PFSK-1 (cell line): ENCODE results near the gene ATP8B1.

ENCODE experiments used
- FOXP2 ChIP-seq: optimal IDR thresholded peaks from 2 replicates; pipeline ENCODE3; 2011; ENCODE audit warnings: borderline replicate concordance, control low read depth, inconsistent platforms; ENCODE audit not compliant: insufficient read depth; ENCODE audit errors: extremely low read length, extremely low read depth
- POLR2AphosphoS5 ChIP-seq: IDR thresholded peaks from 2 replicates; pipeline ENCODE4 v1.6.1; 2012; ENCODE audit warnings: low read depth, mild to moderate bottlenecking, control low read depth, low read length, moderate library complexity
- SIN3A ChIP-seq: IDR thresholded peaks from 2 replicates; pipeline ENCODE4 v1.6.1; 2012; ENCODE audit warnings: mild to moderate bottlenecking, low read length, moderate library complexity, borderline replicate concordance; ENCODE audit not compliant: insufficient read depth
- TAF1 ChIP-seq: IDR thresholded peaks from 2 replicates; pipeline ENCODE4 v1.6.1; 2012; ENCODE audit warnings: low read length, control low read depth, borderline replicate concordance; ENCODE audit not compliant: insufficient read depth
- TF ChIP-seq, protein P1 (sequence below), 2 experiments: IDR thresholded peaks; 2 replicates each; pipeline versions ENCODE4 v1.6.1 to v1.8.0; 2011 to 2012; ENCODE audit warnings: low read depth in 2 of 2, low read length in 2 of 2, control low read depth in 1 of 2, inconsistent platforms in 1 of 2, mild to moderate bottlenecking in 1 of 2, moderate library complexity in 1 of 2; ENCODE audit not compliant: insufficient read depth in 1 of 2

The ATP8B1 gene

DNA sequence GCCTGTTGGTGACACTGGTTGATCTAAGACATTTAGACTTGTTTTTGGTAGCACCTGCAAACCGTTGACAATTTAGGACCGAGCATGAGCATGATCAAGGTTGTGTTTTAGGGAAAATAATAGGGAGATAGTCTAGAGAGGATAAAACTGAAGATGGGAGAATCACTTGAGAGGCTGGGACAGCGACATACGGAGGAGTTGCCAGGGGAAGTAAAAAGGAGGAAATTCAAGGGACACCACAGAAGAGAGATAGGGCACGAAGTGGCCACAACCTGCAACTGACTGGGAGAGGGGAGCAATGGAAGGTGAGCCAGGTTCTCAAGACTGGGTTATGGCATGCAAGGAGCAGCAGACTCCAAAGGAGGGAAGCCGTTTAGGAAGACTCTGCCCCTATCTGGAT, 1.4 kb upstream of the ATP8B1 start:
- TF ChIP-seq TAF1: no peak
- no peak for TF ChIP-seq SIN3A
- TF ChIP-seq FOXP2: no peak
- TF ChIP-seq, protein P1, sequence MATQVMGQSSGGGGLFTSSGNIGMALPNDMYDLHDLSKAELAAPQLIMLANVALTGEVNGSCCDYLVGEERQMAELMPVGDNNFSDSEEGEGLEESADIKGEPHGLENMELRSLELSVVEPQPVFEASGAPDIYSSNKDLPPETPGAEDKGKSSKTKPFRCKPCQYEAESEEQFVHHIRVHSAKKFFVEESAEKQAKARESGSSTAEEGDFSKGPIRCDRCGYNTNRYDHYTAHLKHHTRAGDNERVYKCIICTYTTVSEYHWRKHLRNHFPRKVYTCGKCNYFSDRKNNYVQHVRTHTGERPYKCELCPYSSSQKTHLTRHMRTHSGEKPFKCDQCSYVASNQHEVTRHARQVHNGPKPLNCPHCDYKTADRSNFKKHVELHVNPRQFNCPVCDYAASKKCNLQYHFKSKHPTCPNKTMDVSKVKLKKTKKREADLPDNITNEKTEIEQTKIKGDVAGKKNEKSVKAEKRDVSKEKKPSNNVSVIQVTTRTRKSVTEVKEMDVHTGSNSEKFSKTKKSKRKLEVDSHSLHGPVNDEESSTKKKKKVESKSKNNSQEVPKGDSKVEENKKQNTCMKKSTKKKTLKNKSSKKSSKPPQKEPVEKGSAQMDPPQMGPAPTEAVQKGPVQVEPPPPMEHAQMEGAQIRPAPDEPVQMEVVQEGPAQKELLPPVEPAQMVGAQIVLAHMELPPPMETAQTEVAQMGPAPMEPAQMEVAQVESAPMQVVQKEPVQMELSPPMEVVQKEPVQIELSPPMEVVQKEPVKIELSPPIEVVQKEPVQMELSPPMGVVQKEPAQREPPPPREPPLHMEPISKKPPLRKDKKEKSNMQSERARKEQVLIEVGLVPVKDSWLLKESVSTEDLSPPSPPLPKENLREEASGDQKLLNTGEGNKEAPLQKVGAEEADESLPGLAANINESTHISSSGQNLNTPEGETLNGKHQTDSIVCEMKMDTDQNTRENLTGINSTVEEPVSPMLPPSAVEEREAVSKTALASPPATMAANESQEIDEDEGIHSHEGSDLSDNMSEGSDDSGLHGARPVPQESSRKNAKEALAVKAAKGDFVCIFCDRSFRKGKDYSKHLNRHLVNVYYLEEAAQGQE (IDR thresholded peaks at IDR 0.05; ENCODE audit: insufficient read depth in 1 of 2, low read depth in 2 of 2, low read length in 2 of 2): no peak
- no peak for TF ChIP-seq POLR2AphosphoS5

DNA sequence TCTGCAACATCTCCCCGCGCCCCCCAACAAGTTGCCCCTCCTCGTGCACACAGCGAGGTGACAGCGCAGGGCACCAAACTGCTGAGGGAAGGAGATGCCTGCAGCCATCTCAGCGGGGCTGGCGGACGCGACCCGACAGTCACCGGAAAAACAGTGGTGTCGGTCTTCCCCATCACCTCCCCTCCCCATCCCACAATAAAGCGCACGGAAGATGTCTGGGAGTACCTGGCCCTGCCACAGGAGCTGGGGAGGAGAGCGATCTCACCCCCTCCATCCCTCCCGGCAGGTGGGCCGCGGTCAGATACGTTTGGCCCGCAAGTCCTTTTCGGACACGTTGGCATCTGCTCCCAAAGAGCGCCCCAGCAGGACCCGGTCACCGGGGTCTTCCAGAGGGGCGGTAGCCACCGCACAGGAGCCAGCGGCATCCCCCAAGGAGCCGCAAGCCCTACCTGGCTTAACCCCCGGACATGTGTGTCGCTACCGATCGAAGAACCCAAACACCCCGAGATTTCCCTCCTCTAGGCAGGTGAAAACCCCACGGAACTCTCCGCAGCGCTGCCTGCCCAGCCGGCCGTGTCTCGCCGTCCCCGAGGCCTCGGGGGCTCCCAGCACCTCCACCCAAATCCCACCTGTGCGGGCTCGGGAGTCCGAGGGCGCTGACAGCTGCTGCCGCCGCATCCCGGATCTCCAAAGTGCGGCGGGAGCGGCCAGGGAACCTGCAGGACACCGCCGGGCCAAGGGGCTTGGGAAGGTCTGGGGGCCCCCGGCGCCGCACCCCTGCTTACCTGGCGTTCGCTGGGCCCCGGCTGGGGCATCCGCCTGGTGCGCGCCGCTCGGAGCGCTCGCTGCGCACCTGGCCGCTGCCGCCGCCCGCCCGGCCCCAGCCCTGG, 657 bp downstream of the ATP8B1 start:
- TF ChIP-seq SIN3A: no peak
- no peak for TF ChIP-seq FOXP2
- TF ChIP-seq, protein P1 (IDR thresholded peaks at IDR 0.05; ENCODE audit: insufficient read depth in 1 of 2, low read depth in 2 of 2, low read length in 2 of 2): no peak
- TF ChIP-seq TAF1: no peak
- TF ChIP-seq POLR2AphosphoS5: no peak

DNA sequence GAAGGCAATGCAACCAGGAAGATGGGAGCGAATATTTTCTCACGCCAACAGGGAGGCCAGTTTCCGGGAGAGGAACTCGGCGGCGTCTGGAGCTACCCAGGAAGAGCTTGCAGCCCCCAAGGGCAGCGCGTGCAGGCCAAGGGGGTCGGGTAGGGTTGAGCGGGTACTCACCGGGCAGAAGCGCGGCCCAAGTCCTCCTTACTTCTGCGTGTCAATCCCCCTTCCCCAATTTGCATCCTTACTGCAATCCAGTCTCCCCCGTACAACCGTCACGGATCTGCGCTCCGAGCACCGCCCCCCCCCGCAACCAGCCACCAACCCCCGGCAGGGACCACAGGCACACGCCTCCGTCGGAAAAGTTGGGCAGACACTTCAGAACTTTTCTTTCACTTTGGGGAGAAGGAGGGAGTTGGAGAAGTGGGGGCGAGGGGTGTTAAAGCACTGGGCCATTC, 1.3 kb downstream of the ATP8B1 start:
- TF ChIP-seq TAF1: no peak
- TF ChIP-seq POLR2AphosphoS5: no peak
- no peak for TF ChIP-seq FOXP2

DNA sequence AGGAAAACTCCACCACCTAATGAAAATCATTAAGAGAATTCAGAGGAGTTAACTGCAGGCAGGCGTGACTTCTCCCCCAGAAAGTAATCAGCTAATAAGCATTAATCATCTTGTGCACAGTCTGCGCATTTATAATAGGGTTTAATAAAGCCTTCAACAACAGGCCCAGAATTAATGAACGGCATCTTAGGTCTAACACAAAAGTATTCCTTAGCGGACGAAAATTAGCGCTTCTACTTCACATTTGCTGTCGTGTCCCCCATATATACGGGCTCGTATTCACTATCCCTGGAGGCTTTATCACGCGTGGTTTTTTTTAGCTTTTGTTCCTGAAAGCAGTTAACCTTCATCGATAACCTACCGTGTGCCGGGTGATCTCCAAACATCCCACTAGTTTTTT, 1.8 kb downstream of the ATP8B1 start:
- TF ChIP-seq TAF1: no peak
- no peak for TF ChIP-seq SIN3A
- TF ChIP-seq, protein P1 (IDR thresholded peaks at IDR 0.05; ENCODE audit: insufficient read depth in 1 of 2, low read depth in 2 of 2, low read length in 2 of 2): no peak
- no peak for TF ChIP-seq FOXP2
- TF ChIP-seq POLR2AphosphoS5: no peak

DNA sequence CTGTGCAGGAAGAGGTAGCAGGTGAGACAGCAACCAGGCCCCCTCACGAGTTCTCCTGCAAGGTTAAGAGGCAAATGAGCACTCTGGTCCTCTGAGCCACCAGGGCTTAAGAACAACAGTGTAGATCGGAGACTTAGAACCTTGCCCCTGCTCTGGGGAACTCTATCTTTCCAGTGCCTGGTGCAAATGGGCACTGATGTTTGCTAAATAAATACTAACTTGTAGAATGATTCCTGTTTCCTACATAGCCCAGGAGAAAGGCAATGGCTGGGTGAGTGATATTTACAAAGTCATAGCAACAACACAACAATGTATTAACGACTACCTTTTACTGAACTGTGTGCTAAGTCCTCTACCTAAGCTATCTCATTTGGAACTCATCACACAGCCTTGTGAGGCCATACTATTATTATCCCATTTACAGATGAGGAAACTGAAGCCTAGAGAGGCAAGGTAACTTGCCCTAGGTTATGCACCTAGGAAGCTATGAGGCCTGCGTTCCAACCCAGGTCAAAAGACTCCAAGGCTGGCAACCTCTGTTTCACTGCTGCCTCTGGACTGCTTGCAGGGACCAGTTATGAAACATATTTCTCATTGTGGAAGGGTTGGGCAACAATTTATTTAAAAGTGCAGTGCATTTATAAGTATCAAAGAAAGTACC, 4.3 kb downstream of the ATP8B1 start:
- TF ChIP-seq, protein P1 (IDR thresholded peaks at IDR 0.05; ENCODE audit: insufficient read depth in 1 of 2, low read depth in 2 of 2, low read length in 2 of 2): no peak
- no peak for TF ChIP-seq FOXP2
- no peak for TF ChIP-seq SIN3A
- TF ChIP-seq TAF1: no peak
- no peak for TF ChIP-seq POLR2AphosphoS5
